ENCODE results near the gene PDE3B. TPM values are rescaled to one million over a fixed set of nuclear protein-coding genes. Genes with fewer than 3 reads are reported as not detected.
"Not testable (repeated sequence)": the region's sequence is repeated elsewhere in the genome, so short reads cannot be mapped to it uniquely, and the experiment has no call there.

The PDE3B gene
- total RNA-seq, 1 donor from 2014 or later: 14.1 TPM

DNA sequence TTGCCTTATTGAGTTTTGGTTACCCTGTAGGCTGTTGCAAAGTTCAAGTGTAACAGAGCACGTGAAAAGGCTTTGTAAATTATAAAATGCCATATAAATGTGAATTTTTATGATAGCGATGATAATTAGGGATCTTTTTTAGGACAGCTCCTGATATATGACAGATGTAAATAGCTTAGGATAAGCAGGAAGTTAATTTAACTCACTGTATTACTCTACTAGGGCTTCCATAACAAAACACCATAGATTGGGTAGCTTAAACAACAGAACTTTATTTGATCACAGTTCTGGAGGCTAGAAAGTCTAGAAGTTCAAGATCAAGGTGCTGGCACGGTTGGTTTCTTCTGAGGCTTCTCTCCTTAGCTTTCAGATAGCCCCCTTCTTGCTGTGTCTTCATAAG is 17.0 kb upstream of the PDE3B start:
- no peaks in the 10 kb centered on the region for H3K4me1 Mint-ChIP-seq (ENCODE audit: low read depth, unreplicated experiment)
- peaks cover 1% of the 10 kb centered on the region for H3K27me3 Mint-ChIP-seq (ENCODE audit: unreplicated experiment)
- TF ChIP-seq, protein P1, sequence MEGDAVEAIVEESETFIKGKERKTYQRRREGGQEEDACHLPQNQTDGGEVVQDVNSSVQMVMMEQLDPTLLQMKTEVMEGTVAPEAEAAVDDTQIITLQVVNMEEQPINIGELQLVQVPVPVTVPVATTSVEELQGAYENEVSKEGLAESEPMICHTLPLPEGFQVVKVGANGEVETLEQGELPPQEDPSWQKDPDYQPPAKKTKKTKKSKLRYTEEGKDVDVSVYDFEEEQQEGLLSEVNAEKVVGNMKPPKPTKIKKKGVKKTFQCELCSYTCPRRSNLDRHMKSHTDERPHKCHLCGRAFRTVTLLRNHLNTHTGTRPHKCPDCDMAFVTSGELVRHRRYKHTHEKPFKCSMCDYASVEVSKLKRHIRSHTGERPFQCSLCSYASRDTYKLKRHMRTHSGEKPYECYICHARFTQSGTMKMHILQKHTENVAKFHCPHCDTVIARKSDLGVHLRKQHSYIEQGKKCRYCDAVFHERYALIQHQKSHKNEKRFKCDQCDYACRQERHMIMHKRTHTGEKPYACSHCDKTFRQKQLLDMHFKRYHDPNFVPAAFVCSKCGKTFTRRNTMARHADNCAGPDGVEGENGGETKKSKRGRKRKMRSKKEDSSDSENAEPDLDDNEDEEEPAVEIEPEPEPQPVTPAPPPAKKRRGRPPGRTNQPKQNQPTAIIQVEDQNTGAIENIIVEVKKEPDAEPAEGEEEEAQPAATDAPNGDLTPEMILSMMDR (IDR thresholded peaks at IDR 0.05; ENCODE audit: partially characterized antibody, unreplicated experiment): no peak
- no peak overlapping the region for H3K27ac Mint-ChIP-seq (ENCODE audit: unreplicated experiment)
- H3K36me3 Mint-ChIP-seq (ENCODE audit: unreplicated experiment): no peaks in the 10 kb centered on the region
- no peak overlapping the region for H3K4me3 Mint-ChIP-seq (ENCODE audit: unreplicated experiment)
- H3K9me3 Mint-ChIP-seq (ENCODE audit: unreplicated experiment): no peaks in the 10 kb centered on the region
- no peak for DNase-seq

DNA sequence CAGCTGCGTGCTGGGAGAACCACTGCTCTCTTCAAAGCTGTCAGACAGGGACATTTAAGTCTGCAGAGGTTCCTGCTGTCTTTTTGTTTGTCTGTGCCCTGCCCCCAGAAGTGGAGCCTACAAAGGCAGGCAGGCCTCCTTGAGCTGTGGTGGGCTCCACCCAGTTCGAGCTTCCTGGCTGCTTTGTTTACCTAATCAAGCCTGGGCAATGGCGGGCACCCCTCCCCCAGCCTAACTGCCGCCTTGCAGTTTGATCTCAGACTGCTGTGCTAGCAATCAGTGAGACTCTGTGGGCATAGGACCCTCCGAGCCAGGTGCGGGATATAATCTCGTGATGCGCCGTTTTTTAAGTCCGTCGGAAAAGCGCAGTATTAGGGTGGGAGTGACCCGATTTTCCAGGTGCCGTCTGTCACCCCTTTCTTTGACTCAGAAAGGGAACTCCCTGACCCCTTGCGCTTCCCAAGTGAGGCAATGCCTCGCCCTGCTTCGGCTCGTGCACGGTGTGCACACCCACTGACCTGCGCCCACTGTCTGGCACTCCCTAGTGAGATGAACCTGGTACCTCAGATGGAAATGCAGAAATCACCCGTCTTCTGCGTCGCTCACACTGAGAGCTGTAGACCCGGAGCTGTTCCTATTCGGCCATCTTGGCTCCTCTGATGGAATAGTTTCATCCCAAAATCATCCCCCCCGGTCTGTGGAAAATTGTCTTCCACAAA is 9.9 kb upstream of the PDE3B start:
- not testable (repeated sequence) for H3K27me3 Mint-ChIP-seq (ENCODE audit: unreplicated experiment); H3K36me3 Mint-ChIP-seq (ENCODE audit: unreplicated experiment); H3K4me1 Mint-ChIP-seq (ENCODE audit: low read depth, unreplicated experiment); H3K4me3 Mint-ChIP-seq (ENCODE audit: unreplicated experiment); H3K9me3 Mint-ChIP-seq (ENCODE audit: unreplicated experiment); DNase-seq; H3K27ac Mint-ChIP-seq (ENCODE audit: unreplicated experiment)

DNA sequence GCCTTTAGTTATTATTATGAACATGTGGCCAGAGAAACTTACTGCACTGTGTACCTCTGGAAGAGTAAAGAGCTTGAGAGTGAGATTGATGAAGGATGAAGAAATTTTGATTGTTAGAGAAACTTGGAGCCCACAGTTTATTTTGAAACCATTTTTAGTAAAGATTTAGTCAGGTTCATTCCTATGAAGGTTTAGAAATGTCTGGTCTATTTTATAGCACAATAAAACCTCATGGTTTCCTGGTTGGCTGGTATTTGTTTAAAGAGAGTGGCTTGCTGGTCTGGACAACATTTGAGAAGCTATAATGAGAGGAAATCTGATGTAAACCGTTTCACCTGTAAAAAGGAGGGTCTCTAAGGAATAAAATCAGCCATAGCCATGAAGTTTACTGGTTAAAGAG is 8.8 kb upstream of the PDE3B start:
- peaks cover 3% of the 10 kb centered on the region for H3K27me3 Mint-ChIP-seq (ENCODE audit: unreplicated experiment)
- no peak for DNase-seq
- H3K27ac Mint-ChIP-seq (ENCODE audit: unreplicated experiment): no peak overlapping the region
- TF ChIP-seq, protein P1 (IDR thresholded peaks at IDR 0.05; ENCODE audit: partially characterized antibody, unreplicated experiment): no peak
- no peaks in the 10 kb centered on the region for H3K36me3 Mint-ChIP-seq (ENCODE audit: unreplicated experiment)
- no peaks in the 10 kb centered on the region for H3K9me3 Mint-ChIP-seq (ENCODE audit: unreplicated experiment)
- H3K4me3 Mint-ChIP-seq (ENCODE audit: unreplicated experiment): no peak overlapping the region
- no peaks in the 10 kb centered on the region for H3K4me1 Mint-ChIP-seq (ENCODE audit: low read depth, unreplicated experiment)

DNA sequence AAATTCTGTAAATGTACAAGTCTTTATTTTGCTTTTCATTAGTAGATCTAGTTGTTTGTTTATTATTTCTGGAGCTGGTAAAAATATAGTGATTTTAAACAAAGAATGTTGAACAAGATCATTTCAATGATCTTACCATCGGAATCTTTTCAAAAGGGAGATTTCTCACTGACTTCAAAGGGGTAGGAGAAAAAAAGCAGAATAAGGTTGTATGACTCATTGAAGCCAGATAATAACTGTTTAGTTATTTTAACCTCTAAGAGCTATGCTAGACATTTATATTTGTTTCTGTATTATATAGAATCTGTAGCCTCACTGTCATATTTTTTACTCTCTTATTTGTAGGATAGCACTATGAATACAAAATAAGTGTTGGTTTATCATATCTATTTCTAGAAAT is 8.1 kb upstream of the PDE3B start:
- DNase-seq: no peak

DNA sequence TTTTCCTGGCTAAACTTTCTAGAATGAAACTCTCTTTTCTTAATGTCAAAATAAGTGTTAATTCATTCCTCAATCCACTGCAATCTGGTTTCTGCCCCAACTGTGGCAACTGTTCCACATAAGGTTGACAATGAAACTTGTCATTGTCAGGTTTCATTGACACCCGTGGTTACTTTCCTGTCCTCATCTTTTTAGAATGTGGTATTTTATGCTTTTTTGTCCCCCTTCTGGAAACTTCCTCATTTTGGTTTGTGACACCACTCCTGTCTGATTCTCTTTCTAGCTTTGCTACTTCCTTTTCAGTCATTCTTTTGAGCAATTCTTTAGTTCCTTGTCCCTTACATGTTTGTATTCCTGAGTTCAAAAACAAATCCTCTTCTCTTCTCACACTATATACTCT is 7.5 kb upstream of the PDE3B start:
- DNase-seq: no peak
- TF ChIP-seq, protein P1 (IDR thresholded peaks at IDR 0.05; ENCODE audit: partially characterized antibody, unreplicated experiment): no peak

More for the DNA sequence above, 8.1 kb upstream of the PDE3B start:
- Mint-ChIP-seq H3K4me3 (ENCODE audit: unreplicated experiment) (no peak overlapping the region), H3K4me1 (ENCODE audit: low read depth, unreplicated experiment) (no peaks in the 10 kb centered on the region), H3K9me3 (ENCODE audit: unreplicated experiment) (no peaks in the 10 kb centered on the region), H3K27me3 (ENCODE audit: unreplicated experiment) (peaks cover 3% of the 10 kb centered on the region), H3K36me3 (ENCODE audit: unreplicated experiment) (no peaks in the 10 kb centered on the region), H3K27ac (ENCODE audit: unreplicated experiment) (no peak overlapping the region)
- TF ChIP-seq, protein P1 (IDR thresholded peaks at IDR 0.05; ENCODE audit: partially characterized antibody, unreplicated experiment): no peak

More for the DNA sequence above, 7.5 kb upstream of the PDE3B start:
- Mint-ChIP-seq H3K4me1 (ENCODE audit: low read depth, unreplicated experiment) (no peaks in the 10 kb centered on the region), H3K9me3 (ENCODE audit: unreplicated experiment) (no peaks in the 10 kb centered on the region), H3K36me3 (ENCODE audit: unreplicated experiment) (no peaks in the 10 kb centered on the region), H3K27me3 (ENCODE audit: unreplicated experiment) (peaks cover 2% of the 10 kb centered on the region), H3K27ac (ENCODE audit: unreplicated experiment) (no peak overlapping the region), H3K4me3 (ENCODE audit: unreplicated experiment) (no peak overlapping the region)
